Activated CD8-positive, alpha-beta memory T cell treated with anti-CD3 and anti-CD28 coated beads for 24 hours (primary cell): ENCODE results near the gene COL13A1.

Source experiments
- DNase-seq: peaks from one replicate; pipeline ENCODE4 v3.0.0-alpha.2; 2020

Gene COL13A1

GRCh38 chr10:69869291-69869961 is 67.7 kb downstream of the COL13A1 start:
- DNase-seq = no peak

DNA sequence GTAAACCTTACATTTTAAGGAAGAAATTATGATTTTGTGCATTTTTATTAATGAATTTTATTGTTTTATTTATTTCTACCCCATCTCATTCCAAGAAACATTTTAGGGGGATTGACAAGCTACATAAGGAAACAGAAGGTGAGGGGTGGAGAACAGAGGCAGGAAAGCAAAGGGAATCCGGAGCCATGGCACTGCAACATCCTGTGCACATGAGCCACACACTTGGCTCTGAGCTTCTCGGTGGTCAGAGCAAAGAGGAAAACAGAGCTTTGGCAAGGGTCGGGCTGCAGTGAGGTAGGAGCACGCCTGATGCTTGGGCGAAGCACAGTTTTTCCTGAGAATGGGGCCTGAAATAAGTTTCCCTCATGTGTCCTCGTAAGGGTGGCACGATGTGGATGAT is 68.9 kb downstream of the COL13A1 start:
- no peak for DNase-seq

DNA sequence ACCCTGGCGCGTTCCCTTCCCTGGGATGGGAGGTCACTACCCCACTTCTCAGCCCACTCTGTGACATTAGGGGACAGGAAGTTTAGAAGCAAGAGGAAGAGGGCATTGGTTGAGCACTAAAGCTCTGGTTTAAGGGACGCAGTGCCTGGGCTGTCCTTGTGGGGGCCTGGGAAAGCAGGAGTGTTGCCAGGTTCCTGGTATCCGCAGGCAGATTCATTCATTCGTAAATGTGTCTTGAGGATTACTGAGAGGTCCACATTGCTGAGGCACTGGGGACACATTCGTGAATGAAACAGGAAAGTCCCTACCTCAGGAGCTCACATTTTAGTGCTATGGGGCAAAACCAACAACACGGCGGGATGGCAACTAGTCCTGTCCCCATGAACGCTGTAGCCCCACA is 69.4 kb downstream of the COL13A1 start:
- no peak for DNase-seq

DNA sequence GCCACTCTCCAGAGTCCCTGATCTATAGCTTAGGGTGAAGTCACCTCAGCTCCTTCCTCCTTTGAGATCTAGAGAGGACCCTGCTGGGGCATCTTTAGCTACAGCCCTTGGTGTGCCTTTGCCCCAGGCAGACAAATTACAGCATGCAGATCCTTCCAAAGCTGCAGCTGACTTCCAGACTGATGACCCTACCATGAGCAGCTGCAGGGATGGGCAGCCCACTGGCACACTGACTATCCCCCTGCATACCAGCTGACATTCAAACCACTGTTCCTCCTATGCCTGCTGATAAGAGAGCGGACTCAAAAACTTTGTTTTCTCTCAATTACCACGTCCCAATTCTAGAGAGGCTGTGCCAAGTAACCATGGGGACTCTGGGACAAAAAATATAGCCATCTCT is 70.6 kb downstream of the COL13A1 start:
- DNase-seq = no peak

GRCh38 chr10:69873135-69873639 is 71.5 kb downstream of the COL13A1 start:
- no peak for DNase-seq

DNA sequence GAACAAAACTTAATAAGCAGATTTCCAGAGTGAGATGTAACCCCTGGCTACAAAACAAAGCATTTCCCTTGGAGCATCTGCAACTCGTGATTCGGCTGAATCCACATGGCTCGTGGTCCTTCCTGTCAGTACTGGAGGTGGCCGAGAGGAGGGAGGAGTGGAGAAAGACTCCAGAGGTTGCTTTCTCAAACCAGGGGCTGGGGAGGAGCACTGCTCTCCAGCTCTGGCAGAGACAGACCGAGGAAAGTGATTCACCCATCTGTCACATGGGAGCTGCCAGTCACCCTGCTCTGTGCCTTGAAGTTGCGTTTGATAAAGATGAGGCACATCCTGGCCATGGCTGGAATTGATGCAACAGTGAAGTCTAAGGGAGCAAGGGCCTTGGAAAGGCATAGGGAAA is 72.7 kb downstream of the COL13A1 start:
- DNase-seq = no peak

GRCh38 chr10:69875856-69876255 is 74.2 kb downstream of the COL13A1 start:
- DNase-seq = no peak

DNA sequence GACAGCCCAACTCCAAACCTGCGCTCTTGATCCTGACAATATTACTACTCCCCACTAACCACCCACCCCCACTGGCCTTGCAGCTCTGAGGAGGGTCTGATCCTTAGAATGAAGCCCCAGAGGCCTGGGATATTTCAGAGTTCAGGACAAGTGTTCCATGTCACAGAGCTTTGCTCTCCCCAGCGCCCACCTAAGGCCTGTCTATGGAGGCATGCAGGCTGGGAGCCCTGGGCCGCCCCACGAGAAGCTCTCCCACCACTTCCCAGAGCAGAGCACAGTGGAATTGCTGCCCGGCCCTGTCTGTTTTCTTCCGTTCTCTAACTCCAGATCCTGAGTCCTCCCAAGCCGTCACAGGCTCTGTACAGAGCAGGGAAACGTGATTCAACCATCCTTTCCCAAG is 74.6 kb downstream of the COL13A1 start:
- no peak for DNase-seq

- DNase-seq = no peak
Measured at GRCh38 chr10:69876931-69877330, 75.2 kb downstream of the COL13A1 start.

DNA sequence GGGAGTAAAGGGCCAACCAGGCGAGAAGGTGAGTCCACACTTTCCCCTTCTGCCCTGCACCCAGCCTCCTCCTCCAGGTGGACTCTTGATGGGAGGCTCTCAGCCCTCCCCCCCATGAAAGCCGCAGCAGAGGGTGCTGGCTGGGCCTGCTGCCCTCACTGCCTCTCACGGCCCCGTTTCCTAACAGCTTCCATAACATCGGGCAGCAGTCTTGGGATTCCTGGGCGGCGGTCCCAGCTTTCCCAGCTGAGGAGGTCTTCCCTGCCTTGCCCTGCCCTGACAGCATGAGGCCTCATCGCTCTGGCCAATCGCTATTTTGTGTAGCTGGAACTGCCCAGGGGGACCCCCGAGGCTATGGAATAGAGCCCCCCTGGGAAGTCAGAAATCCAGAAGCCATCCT is 76.3 kb downstream of the COL13A1 start:
- DNase-seq = no peak

- no peak for DNase-seq
Measured at GRCh38 chr10:69878951-69879350, 77.2 kb downstream of the COL13A1 start.

DNA sequence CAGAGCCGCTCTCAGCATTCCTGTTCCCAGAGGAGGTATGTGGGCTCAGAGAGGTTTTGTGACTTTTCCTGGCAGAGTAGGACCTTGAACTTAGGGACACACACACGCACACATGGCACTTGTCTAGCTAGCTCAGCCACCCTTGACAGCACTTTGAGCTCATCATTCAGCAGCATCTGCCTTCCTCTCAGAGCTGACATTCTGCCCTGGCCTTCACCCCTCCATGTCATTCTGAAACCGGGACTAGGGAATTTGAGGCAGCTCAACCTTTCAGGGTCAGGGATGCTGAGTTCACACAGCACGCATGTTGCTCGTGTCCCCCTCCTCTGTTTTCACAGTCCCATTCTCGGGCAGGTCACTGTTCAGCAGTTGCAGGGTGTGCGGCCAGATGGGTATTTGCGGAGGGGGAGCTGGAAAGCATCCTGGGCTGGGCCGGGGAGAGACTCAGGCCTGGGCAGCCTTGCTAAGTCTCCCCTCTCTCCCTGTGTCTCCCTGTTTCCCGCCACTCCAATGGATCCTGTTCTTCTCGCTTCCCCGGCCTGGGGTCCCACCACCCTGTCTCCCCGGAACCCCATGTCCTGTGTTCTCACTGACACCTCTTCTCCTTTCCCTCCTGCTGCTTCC is 78.0 kb downstream of the COL13A1 start:
- DNase-seq = no peak

DNA sequence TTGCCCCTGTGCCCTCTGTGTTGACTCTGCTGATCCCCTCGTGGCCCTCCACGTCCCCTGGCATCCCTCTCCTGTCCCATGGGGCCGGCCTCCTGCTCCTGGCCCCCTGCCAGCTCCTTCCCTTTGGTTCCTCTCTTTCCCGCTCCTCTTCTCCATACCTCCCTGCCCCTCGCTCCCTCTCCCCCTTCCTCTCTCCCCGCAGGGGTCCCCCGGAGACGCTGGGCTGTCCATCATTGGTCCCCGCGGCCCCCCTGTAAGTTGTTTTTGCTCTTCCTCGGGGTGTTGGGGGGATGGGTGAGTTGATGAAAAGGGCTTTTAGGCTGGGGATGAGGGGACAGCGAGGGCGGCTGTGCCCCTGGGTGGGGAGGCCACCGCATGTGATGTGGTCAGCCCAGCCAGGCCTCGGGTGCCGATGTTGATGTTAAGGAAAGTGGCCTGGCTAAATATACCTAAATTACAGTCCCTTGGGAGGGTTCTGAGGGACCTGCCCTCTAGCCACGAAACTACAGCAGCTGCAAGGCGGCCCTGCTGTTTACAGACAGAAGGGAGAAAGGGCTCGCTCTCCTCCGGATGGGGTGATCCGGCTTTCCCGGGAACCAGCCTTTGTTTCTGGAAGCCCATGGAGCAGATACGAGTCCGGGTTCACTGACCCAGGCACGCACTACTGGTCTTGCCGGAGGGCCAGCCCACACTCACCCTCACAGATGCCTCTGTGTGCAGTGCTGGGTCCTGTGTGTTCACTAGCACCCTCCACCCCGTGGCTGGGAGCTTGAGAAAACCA is 78.8 kb downstream of the COL13A1 start:
- DNase-seq = no peak

GRCh38 chr10:69881202-69881601 is 79.5 kb downstream of the COL13A1 start:
- no peak for DNase-seq

GRCh38 chr10:69883310-69884023 is 81.8 kb downstream of the COL13A1 start:
- DNase-seq = no peak

- no peak for DNase-seq
Measured at GRCh38 chr10:69884024-69884367, 82.3 kb downstream of the COL13A1 start.

DNA sequence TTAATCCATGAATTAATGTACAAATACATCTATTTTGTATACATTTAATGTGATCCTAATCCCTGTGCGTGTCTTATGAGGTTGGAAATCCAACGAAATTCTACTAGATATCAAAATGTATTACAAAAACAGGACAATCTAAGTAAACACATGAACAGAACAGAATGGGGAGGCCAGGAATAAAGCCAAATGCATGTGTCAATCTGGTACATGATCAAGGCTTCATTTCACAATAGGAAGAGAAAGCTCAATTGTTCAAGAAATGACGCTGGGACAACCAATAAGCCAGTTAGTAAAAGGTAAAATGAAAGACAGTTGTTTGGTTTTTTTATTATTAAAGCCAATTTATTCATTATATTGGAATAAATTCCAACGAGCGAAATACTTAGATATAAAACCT is 83.0 kb downstream of the COL13A1 start:
- no peak for DNase-seq

GRCh38 chr10:69885379-69886013 is 83.8 kb downstream of the COL13A1 start:
- no peak for DNase-seq

GRCh38 chr10:69888882-69889584 is 87.3 kb downstream of the COL13A1 start:
- no peak for DNase-seq

DNA sequence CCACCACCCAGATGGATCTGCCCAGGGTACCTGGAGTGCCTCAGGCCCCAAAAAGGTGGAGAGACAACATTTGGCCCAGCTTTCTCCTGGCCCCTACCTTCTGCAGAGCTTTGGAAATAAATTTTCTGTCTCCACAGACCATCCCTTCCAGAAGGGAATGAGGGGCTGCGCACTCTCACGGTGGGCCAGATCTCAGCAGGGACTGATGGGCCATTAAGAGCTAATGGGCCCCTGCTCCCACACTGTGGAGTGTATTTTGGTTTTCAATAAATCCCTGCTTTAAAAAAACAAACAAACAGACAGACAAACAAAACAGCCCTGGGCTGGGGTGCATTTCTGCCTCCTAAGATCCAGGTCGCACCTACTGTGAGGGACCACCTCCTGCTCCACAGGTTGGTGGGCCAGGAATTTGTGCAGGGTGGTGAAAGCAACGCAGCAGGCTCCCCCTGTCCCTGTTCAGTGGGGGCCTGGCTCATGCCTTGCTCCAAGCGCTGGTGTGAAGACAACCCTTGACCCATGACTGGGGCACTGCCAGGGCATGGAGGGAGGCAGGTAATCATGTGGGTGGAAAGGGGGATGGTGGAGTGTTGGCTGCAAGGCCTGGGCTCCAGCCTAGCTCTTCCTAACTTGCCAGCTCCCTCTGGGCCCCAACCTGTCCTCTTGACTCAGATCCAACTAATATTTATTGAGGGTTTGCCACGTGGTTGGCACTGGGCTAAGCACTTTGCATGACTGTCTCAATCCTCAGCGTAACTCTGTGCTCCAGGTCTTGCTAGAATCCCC is 88.5 kb downstream of the COL13A1 start:
- no peak for DNase-seq

- no peak for DNase-seq
Measured at GRCh38 chr10:69891057-69891617, 89.4 kb downstream of the COL13A1 start.
